Uterus (tissue), 2 donors: Measurements from ENCODE around the gene TMEM117.

Source experiments
- CTCF ChIP-seq, 4 experiments: fragments of 200-600 bp in 2 of 4; fragments of 450-650 bp in 2 of 4; sonication (generic) in 2 of 4; IDR thresholded peaks; one replicate each; pipeline ENCODE4 v1.5.1; 2016 to 2019; ENCODE audit warnings: antibody characterized with exemption in 4 of 4, mild to moderate bottlenecking in 2 of 4, moderate library complexity in 1 of 4
- POLR2A ChIP-seq, 2 donors: fragments of 450-650 bp; IDR thresholded peaks; one replicate each; pipeline ENCODE4 v1.6.1; 2016; ENCODE audit warnings: antibody characterized with exemption in 2 of 2, mild to moderate bottlenecking in 1 of 2, moderate library complexity in 1 of 2

DNA sequence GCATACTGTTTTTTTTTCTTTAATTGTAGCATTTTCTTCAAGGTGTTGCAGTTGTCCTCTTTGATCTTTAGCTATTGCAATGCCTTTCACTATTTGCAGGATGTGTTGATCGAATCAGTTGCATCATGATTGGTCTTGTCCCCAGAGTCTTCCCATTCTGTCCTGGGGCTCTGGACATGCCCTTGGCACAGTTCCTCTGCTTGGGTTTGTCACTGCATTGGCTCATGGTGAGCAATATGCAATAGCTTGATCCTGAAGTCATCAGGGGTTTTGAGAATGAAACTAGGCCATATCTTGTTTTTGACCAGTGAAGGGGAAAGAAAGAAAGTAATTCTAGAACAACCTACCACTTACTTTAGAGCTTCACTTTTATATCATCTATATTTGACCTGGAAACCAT, 281.5 kb downstream of the TMEM117 start:
- TF ChIP-seq CTCF (IDR thresholded peaks at IDR 0.05) (no peak), POLR2A (IDR thresholded peaks at IDR 0.05) (no peak)
